HCT116 (cell line): ENCODE results near the gene KIRREL3. TPM values are rescaled to one million over a fixed set of nuclear protein-coding genes. Genes with fewer than 3 reads are reported as not detected.

Experiments
- ATAC-seq: fragments of 200-7000 bp; cut with Tn5 transposase; 2 replicates; pipeline ENCODE4 v1.9.1; 2020; ENCODE audit warnings: mild to moderate bottlenecking, moderate library complexity
- BruUV-seq: library from RNA; stranded (reverse); fragments of 400-500 nt; replicated peaks from 2 replicates; lab custom pipeline; 2021; lab: Mats Ljungman, UMichigan
- CTCF ChIA-PET: fragments of 300-600 bp; sonication (Branson Sonifier 250); formaldehyde crosslinking; loops from one replicate; lab custom pipeline; 2021; ENCODE audit warnings: antibody characterized with exemption; lab: Charles Lee
- POLR2A ChIA-PET: fragments of 300-600, 350-600 bp; sonication (Branson Sonifier 250); formaldehyde crosslinking; loops from one replicate; lab custom pipeline; 2021; ENCODE audit warnings: antibody characterized with exemption; lab: Charles Lee
- RAD21 ChIA-PET, 2 experiments: fragments of 300-600 bp; sonication (Branson Sonifier 250); formaldehyde crosslinking; loops; one replicate each; lab custom pipeline; 2023; ENCODE audit warnings: low total read pairs in 2 of 2; ENCODE audit not compliant: uncharacterized antibody in 2 of 2, unreplicated experiment in 2 of 2, low non-redundant PET in 1 of 2; lab: Charles Lee
- DNase-seq: peaks from one replicate; pipeline ENCODE4 v3.0.0-alpha.2; 2010; ENCODE audit warnings: low read depth, low spot score
- H2AFZ ChIP-seq: fragments of 200-600 bp; shearing (Covaris generic), sonication (generic); 2 replicates; pipeline ENCODE4 v1.6.1; 2017; ENCODE audit warnings: low read depth, mixed run types, mixed read lengths, antibody characterized with exemption, low read length; ENCODE audit not compliant: poor library complexity, severe bottlenecking
- H3K27ac ChIP-seq: 2 replicates; pipeline ENCODE4 v1.5.1; 2012; ENCODE audit warnings: low read depth, low read length
- H3K27me3 ChIP-seq: fragments of 200-600 bp; sonication (generic); 2 replicates; pipeline ENCODE4 v1.6.1; 2016; ENCODE audit warnings: mixed run types, low read length, mixed read lengths; ENCODE audit not compliant: insufficient read depth
- H3K36me3 ChIP-seq, 2 experiments: fragments of 200-500 bp in 1 of 2; fragments of 200-600 bp in 1 of 2; sonication (Bioruptor generic) in 1 of 2; sonication (generic) in 1 of 2; 2 replicates each; pipeline versions ENCODE4 v1.5.1 to v1.6.1; 2014 to 2016; ENCODE audit warnings: low read length in 2 of 2, inconsistent platforms in 1 of 2, mixed read lengths in 1 of 2, mixed run types in 1 of 2; ENCODE audit not compliant: insufficient read depth in 2 of 2, control insufficient read depth in 1 of 2
- H3K4me1 ChIP-seq, 2 experiments: fragments of 200-600 bp in 1 of 2; sonication (generic) in 1 of 2; 2 replicates each; pipeline versions ENCODE4 v1.5.1 to v1.6.1; 2012 to 2017; ENCODE audit warnings: low read length in 2 of 2, inconsistent platforms in 1 of 2, mild to moderate bottlenecking in 1 of 2, mixed read lengths in 1 of 2, mixed run types in 1 of 2, moderate library complexity in 1 of 2; ENCODE audit not compliant: insufficient read depth in 2 of 2, control insufficient read depth in 1 of 2
- H3K4me2 ChIP-seq: fragments of 200-600 bp; sonication (generic); 2 replicates; pipeline ENCODE4 v1.6.1; 2017; ENCODE audit warnings: mixed run types, low read length, mixed read lengths
- H3K4me3 ChIP-seq, 2 experiments: fragments of 200-600 bp in 1 of 2; sonication (generic) in 1 of 2; replicated peaks in 1 of 2; 2 replicates each; pipeline ENCODE4 v1.5.1; 2011 to 2016; ENCODE audit warnings: low read length in 2 of 2, control low read depth in 1 of 2, low read depth in 1 of 2, mild to moderate bottlenecking in 1 of 2, mixed read lengths in 1 of 2, mixed run types in 1 of 2
- H3K79me2 ChIP-seq: fragments of 200-600 bp; sonication (generic); 2 replicates; pipeline ENCODE4 v1.6.1; 2017; ENCODE audit warnings: mild to moderate bottlenecking, mixed run types, low read length, moderate library complexity, mixed read lengths; ENCODE audit not compliant: insufficient read depth
- H3K9ac ChIP-seq: fragments of 200-600 bp; sonication (generic); 2 replicates; pipeline ENCODE4 v1.6.1; 2016; ENCODE audit warnings: low read length, mixed read lengths
- H3K9me2 ChIP-seq: fragments of 200-600 bp; sonication (generic), shearing (Covaris generic); 2 replicates; pipeline ENCODE4 v1.6.1; 2017; ENCODE audit warnings: mixed run types, mild to moderate bottlenecking, moderate library complexity; ENCODE audit not compliant: insufficient read depth
- H3K9me3 ChIP-seq, 2 experiments: fragments of 200-500 bp in 1 of 2; fragments of 200-600 bp in 1 of 2; sonication (Bioruptor generic) in 1 of 2; sonication (generic) in 1 of 2; 2 replicates each; pipeline ENCODE4 v1.6.1; 2014 to 2017; ENCODE audit warnings: low read length in 2 of 2, mixed read lengths in 2 of 2, inconsistent platforms in 1 of 2, low read depth in 1 of 2, mild to moderate bottlenecking in 1 of 2, mixed run types in 1 of 2, moderate library complexity in 1 of 2; ENCODE audit not compliant: control insufficient read depth in 1 of 2, insufficient read depth in 1 of 2
- H4K20me1 ChIP-seq: fragments of 200-600 bp; sonication (generic), shearing (Covaris generic); 2 replicates; pipeline ENCODE4 v1.6.1; 2017; ENCODE audit warnings: mixed run types, mild to moderate bottlenecking, moderate library complexity; ENCODE audit not compliant: insufficient read depth
- ATF3 ChIP-seq: IDR thresholded peaks from 2 replicates; pipeline ENCODE4 v1.6.1; 2012
- CBX3 ChIP-seq: IDR thresholded peaks from 2 replicates; pipeline ENCODE4 v1.6.1; 2012; ENCODE audit warnings: low read depth
- CTCF ChIP-seq, 3 experiments: fragments of 200-600 bp in 1 of 3; sonication (generic) in 1 of 3; IDR thresholded peaks in 2 of 3; conservative IDR thresholded peaks in 1 of 3; 2 replicates each; pipeline ENCODE4 v1.5.1; 2012 to 2017; ENCODE audit warnings: low read depth in 2 of 3, low read length in 2 of 3, antibody characterized with exemption in 1 of 3, borderline replicate concordance in 1 of 3, control low read depth in 1 of 3, mild to moderate bottlenecking in 1 of 3, mixed read lengths in 1 of 3, mixed run types in 1 of 3, moderate library complexity in 1 of 3; ENCODE audit not compliant: insufficient read depth in 1 of 3
- EZH2 ChIP-seq: fragments of 200-600 bp; sonication (generic); IDR thresholded peaks from 2 replicates; pipeline ENCODE4 v1.6.1; 2017; ENCODE audit warnings: antibody characterized with exemption, mixed run types
- EZH2phosphoT487 ChIP-seq: fragments of 200-600 bp; IDR thresholded peaks from 2 replicates; pipeline ENCODE4 v1.6.1; 2018; ENCODE audit warnings: antibody characterized with exemption, borderline replicate concordance
- POLR2A ChIP-seq: IDR thresholded peaks from 2 replicates; pipeline ENCODE4 v1.7.0; 2011; ENCODE audit warnings: borderline replicate concordance; ENCODE audit not compliant: insufficient read depth, insufficient read length; ENCODE audit errors: extremely low read depth
- RAD21 ChIP-seq: IDR thresholded peaks from 2 replicates; pipeline ENCODE4 v1.6.1; 2012; ENCODE audit warnings: low read depth, mild to moderate bottlenecking
- SP1 ChIP-seq: IDR thresholded peaks from 2 replicates; pipeline ENCODE4 v1.6.1; 2012; ENCODE audit warnings: low read depth
- SRF ChIP-seq: IDR thresholded peaks from 2 replicates; pipeline ENCODE4 v1.6.1; 2012; ENCODE audit warnings: low read depth
- TCF7L2 ChIP-seq: IDR thresholded peaks from 2 replicates; pipeline ENCODE4 v1.7.0; 2011; ENCODE audit warnings: borderline replicate concordance, inconsistent platforms; ENCODE audit not compliant: insufficient read depth, insufficient read length; ENCODE audit errors: extremely low read depth
- ZFX ChIP-seq: fragments of 450-650 bp; IDR thresholded peaks from 2 replicates; pipeline ENCODE4 v1.6.1; 2017
- intact Hi-C: fragments of 100-400 bp; cut with micrococcal nuclease; formaldehyde crosslinking; loops from 2 replicates; pipeline ENCODE4 v1.10.0; 2022
- total RNA-seq: library from RNA; stranded (reverse); gene quantifications from one replicate; pipeline ENCODE4 v1.2.1, GENCODE V29; 2021; ENCODE audit not compliant: unreplicated experiment
- TF ChIP-seq, protein P1 (sequence below): IDR thresholded peaks from 2 replicates; pipeline ENCODE4 v1.6.1; 2011; ENCODE audit warnings: mild to moderate bottlenecking, low read length, moderate library complexity; ENCODE audit not compliant: insufficient replicate concordance; ENCODE audit errors: extremely low read depth

The KIRREL3 gene
- total RNA-seq, 1 experiment from 2014 or later, result not detected

DNA sequence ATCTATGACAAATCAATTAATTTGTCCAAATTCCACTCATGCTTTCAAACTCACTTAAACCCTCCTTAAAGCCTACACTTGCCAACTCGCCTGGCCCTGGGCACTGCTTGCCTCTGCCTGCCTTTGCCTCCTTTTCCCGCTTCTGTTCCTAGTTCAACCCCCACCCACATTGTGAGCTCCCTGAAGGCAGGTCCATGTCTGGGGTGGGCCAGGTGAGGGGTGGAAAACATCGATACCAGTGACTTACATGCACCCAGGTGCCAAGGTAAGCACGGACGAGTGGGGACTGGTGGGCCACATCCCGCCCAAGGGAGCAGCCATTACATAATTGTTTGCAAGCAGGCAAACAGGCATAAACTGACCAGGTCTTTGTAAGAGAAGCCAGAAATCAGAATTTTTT is 498.9 kb downstream of the KIRREL3 start:
- POLR2A ChIA-PET, result no interaction called here
- H3K9me2 ChIP-seq, result no peaks in the 10 kb centered on the region
- TF ChIP-seq POLR2A (no peak), ZFX (no peak), SP1 (no peak), CTCF (IDR thresholded peaks at IDR 0.05 in 2 of 3, conservative IDR thresholded peaks at IDR 0.05 in 1 of 3; ENCODE audit: borderline replicate concordance in 1 of 3, insufficient read depth in 1 of 3, low read depth in 2 of 3, low read length in 2 of 3) (no peak), CBX3 (no peak), EZH2phosphoT487 (no peak), SRF (no peak), ATF3 (no peak), RAD21 (no peak), TCF7L2 (no peak), EZH2 (no peak)
- TF ChIP-seq, protein P1, sequence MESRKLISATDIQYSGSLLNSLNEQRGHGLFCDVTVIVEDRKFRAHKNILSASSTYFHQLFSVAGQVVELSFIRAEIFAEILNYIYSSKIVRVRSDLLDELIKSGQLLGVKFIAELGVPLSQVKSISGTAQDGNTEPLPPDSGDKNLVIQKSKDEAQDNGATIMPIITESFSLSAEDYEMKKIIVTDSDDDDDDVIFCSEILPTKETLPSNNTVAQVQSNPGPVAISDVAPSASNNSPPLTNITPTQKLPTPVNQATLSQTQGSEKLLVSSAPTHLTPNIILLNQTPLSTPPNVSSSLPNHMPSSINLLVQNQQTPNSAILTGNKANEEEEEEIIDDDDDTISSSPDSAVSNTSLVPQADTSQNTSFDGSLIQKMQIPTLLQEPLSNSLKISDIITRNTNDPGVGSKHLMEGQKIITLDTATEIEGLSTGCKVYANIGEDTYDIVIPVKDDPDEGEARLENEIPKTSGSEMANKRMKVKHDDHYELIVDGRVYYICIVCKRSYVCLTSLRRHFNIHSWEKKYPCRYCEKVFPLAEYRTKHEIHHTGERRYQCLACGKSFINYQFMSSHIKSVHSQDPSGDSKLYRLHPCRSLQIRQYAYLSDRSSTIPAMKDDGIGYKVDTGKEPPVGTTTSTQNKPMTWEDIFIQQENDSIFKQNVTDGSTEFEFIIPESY, result no peak
- no peak overlapping the region for H2AFZ ChIP-seq
- intact Hi-C loops, result no loop called here
- CTCF ChIA-PET, result no interaction called here
- no peak for ATAC-seq
- H3K36me3 ChIP-seq, result no peaks in the 10 kb centered on the region
- H3K27me3 ChIP-seq, result peaks cover 45% of the 10 kb centered on the region
- H3K27ac ChIP-seq, result no peak overlapping the region
- H3K4me2 ChIP-seq, result no peak overlapping the region
- H4K20me1 ChIP-seq, result no peaks in the 10 kb centered on the region
- DNase-seq, result no peak
- H3K79me2 ChIP-seq, result no peaks in the 10 kb centered on the region
- no peak overlapping the region for H3K9ac ChIP-seq
- no peaks in the 10 kb centered on the region for H3K4me1 ChIP-seq
- no peak overlapping the region for H3K4me3 ChIP-seq
- RAD21 ChIA-PET, result no interaction called here
- H3K9me3 ChIP-seq, result peaks cover 0 to 4% of the 10 kb centered on the region in 2 experiments; a peak in 1 of 4 replicates
- BruUV-seq, result no TSS peak
